GM21619 (cell line): ENCODE measurements around the gene IGFN1.
A peak's percentile ranks its signal among the peaks of the same experiment; 100 is the strongest.

ENCODE experiments used
- ATAC-seq: cut with Tn5 transposase; IDR thresholded peaks from one replicate; pipeline ENCODE4 v1.9.1; 2021; ENCODE audit not compliant: unreplicated experiment

IGFN1 gene

GRCh38 chr1:201190624-201191051, at the start of gene IGFN1:
IGFN1 (plus strand) TSS chr1:201190824; CDS start chr1:201193294, 2,470 bp downstream.
- ATAC-seq = no peak

GRCh38 chr1:201140941-201141260, 49.7 kb upstream of the IGFN1 start:
- no peak for ATAC-seq

GRCh38 chr1:201141418-201141817, 49.2 kb upstream of the IGFN1 start:
- no peak for ATAC-seq

- no peak for ATAC-seq
Observed at GRCh38 chr1:201142011-201142848, 48.4 kb upstream of the IGFN1 start.

- no peak for ATAC-seq
Observed at GRCh38 chr1:201142849-201143725, 47.5 kb upstream of the IGFN1 start.

GRCh38 chr1:201143726-201144635, 46.6 kb upstream of the IGFN1 start:
- no peak for ATAC-seq

- ATAC-seq = no peak
Observed at GRCh38 chr1:201144701-201145100, 45.9 kb upstream of the IGFN1 start.

- ATAC-seq = no peak
Observed at GRCh38 chr1:201145132-201145531, 45.5 kb upstream of the IGFN1 start.

- no peak for ATAC-seq
Observed at GRCh38 chr1:201145816-201146215, 44.8 kb upstream of the IGFN1 start.

- ATAC-seq = no peak
Observed at GRCh38 chr1:201146626-201147390, 43.8 kb upstream of the IGFN1 start.

- no peak for ATAC-seq
Observed at GRCh38 chr1:201147396-201148015, 43.1 kb upstream of the IGFN1 start.

GRCh38 chr1:201149400-201149799, 41.2 kb upstream of the IGFN1 start:
- no peak for ATAC-seq

GRCh38 chr1:201153474-201154388, 36.9 kb upstream of the IGFN1 start:
- peak; percentile 72 for ATAC-seq

- peak; percentile 98 for ATAC-seq
Observed at GRCh38 chr1:201154389-201155165, 36.0 kb upstream of the IGFN1 start, which contains the start of gene TMEM9. TMEM9 (minus strand) TSS chr1:201154474; CDS start chr1:201153923, 551 bp downstream.

GRCh38 chr1:201155354-201155753, 35.3 kb upstream of the IGFN1 start:
- ATAC-seq = no peak

- ATAC-seq = no peak
Observed at GRCh38 chr1:201156346-201156745, 34.3 kb upstream of the IGFN1 start.

GRCh38 chr1:201156819-201157218, 33.8 kb upstream of the IGFN1 start:
- ATAC-seq = no peak

- no peak for ATAC-seq
Observed at GRCh38 chr1:201157949-201158348, 32.7 kb upstream of the IGFN1 start.
